ENCODE results near the gene TMEM181. TPM values are rescaled to one million over a fixed set of nuclear protein-coding genes. Genes with fewer than 3 reads are reported as not detected.
A peak's percentile ranks its signal among the peaks of the same experiment; 100 is the strongest.

TMEM181 gene, protein sequence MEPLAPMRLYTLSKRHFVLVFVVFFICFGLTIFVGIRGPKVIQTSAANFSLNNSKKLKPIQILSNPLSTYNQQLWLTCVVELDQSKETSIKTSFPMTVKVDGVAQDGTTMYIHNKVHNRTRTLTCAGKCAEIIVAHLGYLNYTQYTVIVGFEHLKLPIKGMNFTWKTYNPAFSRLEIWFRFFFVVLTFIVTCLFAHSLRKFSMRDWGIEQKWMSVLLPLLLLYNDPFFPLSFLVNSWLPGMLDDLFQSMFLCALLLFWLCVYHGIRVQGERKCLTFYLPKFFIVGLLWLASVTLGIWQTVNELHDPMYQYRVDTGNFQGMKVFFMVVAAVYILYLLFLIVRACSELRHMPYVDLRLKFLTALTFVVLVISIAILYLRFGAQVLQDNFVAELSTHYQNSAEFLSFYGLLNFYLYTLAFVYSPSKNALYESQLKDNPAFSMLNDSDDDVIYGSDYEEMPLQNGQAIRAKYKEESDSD
- 14.9 and 18.7 TPM in 2 replicates for total RNA-seq (2021)
- Bru-seq, nascent RNA = percentile 70 among the genes with signal in this experiment
- percentile 82 among the genes with signal in this experiment for BruChase-seq, experiment 1, labeled RNA remaining after a 2-hour chase
- BruChase-seq, experiment 2, labeled RNA remaining after a 6-hour chase = percentile 88 among the genes with signal in this experiment
- long read RNA-seq, partial matches to known transcripts = 5 of 22 reads
- long read RNA-seq, other reads (novel, unspliced or antisense) = 17 of 22 reads

DNA sequence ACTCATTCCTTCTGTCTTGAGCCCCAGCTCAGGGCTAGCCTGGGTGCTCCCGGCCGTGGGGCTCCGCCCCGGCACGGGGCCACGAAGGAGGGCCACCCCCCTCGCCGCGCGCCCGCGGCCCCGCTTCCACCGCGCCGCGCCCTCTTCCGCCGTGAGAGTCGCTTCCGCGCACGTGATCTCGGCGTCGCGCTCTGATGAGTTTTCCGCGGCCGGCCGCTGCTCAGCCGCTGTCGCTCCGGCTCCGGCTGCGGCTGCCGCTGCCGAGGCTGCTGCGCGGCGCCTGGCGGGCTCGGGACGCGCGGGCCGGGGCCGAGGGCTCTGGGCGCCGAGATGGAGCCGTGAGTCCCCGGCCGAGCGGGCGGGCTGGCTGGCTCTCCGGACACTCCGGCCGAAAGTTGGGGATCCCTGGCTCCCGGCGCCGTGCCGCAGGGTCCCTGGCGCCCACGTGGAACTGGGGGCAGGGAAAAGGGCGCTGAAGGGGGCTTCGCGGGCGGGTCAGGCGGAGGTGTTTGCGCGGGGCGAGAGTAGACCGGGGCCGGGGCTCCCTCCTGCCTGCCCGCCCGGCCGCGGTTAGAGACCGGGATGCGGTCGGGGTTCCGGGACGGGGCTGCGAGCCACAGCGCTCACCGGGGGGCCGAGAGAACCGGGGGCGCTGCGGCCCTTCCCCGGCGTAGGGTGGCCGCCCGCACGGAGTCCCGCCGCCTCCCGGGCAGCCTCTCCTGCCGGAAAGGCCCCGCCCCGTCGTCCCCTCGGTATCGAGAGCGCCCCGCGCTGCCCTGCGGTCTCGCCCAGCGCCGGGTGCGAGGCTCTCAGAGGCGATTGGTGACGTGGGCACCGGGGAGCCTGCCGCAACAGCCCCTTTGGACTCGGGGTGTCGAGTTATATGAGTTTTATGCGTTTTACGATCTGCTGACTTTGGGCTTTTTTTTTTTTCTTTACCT, at the start of gene TMEM181:
Gene TMEM181, plus strand, starts transcription at position 197 of the 941 bp plus-strand sequence. Its CDS starts 134 bp downstream, at position 331.
- BruUV-seq (replicated peaks) = no TSS peak
- Histone ChIP-seq H3K9me3 (ENCODE audit: insufficient read depth, low read depth) (no peaks in the 10 kb centered on the region), H3K4me3 (peak within 1 kb of the TSS; percentile 86), H3K27me3 (ENCODE audit: insufficient read depth, low read depth) (no peaks in the 10 kb centered on the region), H3K9me2 (ENCODE audit: insufficient read depth) (no peaks in the 10 kb centered on the region), H3K27ac (peak within 1 kb of the TSS; percentile 71), H2AFZ (peak within 1 kb of the TSS; percentile 98), H3K36me3 (ENCODE audit: low read depth) (0 out of 2 replicates have a peak, but pooled peaks cover 3% of the 10 kb centered on the region), H3K4me2 (peak within 1 kb of the TSS; percentile 77), H3K4me1 (replicated peaks; ENCODE audit: insufficient read depth) (peaks cover 35% of the 10 kb centered on the region), H4K20me1 (ENCODE audit: insufficient read depth) (peaks cover 23% of the 10 kb centered on the region), H3K79me2 (ENCODE audit: low read depth) (peaks cover 51% of the 10 kb centered on the region), H3F3A (ENCODE audit: insufficient read depth, low read depth) (peaks cover 16% of the 10 kb centered on the region; the same call in 1 of the 2 replicates)
- ChIA-PET POLR2A (ENCODE audit: unreplicated experiment) (no interaction called here), CTCF (no interaction called here)
- peak; percentile 49 to 66 for DNase-seq
- intact Hi-C loops (cut with micrococcal nuclease; ENCODE audit: unreplicated experiment) = loop anchor here (5.0 kb wide), 1 partner anchor 328 kb away; no protein-coding TSS in a partner anchor
- TF ChIP-seq, protein P1, sequence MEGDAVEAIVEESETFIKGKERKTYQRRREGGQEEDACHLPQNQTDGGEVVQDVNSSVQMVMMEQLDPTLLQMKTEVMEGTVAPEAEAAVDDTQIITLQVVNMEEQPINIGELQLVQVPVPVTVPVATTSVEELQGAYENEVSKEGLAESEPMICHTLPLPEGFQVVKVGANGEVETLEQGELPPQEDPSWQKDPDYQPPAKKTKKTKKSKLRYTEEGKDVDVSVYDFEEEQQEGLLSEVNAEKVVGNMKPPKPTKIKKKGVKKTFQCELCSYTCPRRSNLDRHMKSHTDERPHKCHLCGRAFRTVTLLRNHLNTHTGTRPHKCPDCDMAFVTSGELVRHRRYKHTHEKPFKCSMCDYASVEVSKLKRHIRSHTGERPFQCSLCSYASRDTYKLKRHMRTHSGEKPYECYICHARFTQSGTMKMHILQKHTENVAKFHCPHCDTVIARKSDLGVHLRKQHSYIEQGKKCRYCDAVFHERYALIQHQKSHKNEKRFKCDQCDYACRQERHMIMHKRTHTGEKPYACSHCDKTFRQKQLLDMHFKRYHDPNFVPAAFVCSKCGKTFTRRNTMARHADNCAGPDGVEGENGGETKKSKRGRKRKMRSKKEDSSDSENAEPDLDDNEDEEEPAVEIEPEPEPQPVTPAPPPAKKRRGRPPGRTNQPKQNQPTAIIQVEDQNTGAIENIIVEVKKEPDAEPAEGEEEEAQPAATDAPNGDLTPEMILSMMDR (conservative IDR thresholded peaks at IDR 0.05) = no peak
- no peak for TF ChIP-seq EZH2 (IDR thresholded peaks at IDR 0.05; ENCODE audit: low read depth)

DNA sequence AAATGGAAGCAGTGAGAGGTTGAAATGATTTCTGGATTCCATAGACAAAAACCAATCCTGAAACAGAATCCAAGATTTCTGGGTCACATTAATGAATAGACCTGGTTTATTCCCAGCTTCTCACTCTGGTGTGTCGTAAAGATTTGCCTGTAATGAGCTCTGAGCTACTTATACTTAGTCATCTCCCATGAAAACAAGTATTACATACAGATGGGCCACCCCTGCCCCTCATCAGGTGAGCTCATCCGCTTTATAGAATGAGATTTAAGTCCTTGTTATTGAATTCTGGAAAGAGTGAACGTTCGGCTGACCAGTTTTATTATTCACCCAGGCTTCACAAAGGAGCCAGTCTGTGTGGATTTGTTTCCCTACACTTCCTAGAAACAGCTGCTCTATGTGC, 47.1 kb upstream of the TMEM181 start:
- Histone ChIP-seq H3F3A (ENCODE audit: insufficient read depth, low read depth) (peaks cover 6% of the 10 kb centered on the region), H3K9me2 (ENCODE audit: insufficient read depth) (no peaks in the 10 kb centered on the region), H3K79me2 (ENCODE audit: low read depth) (no peaks in the 10 kb centered on the region), H3K27ac (no peak overlapping the region), H2AFZ (no peak overlapping the region), H3K4me2 (no peak overlapping the region), H3K36me3 (ENCODE audit: low read depth) (0 out of 2 replicates have a peak, but pooled peaks cover 5% of the 10 kb centered on the region), H4K20me1 (ENCODE audit: insufficient read depth) (no peaks in the 10 kb centered on the region), H3K4me1 (replicated peaks; ENCODE audit: insufficient read depth) (peaks cover 4% of the 10 kb centered on the region), H3K9me3 (ENCODE audit: insufficient read depth, low read depth) (no peaks in the 10 kb centered on the region), H3K4me3 (no peak overlapping the region), H3K27me3 (ENCODE audit: insufficient read depth, low read depth) (no peaks in the 10 kb centered on the region)
- intact Hi-C loops (cut with micrococcal nuclease; ENCODE audit: unreplicated experiment) = no loop called here
- TF ChIP-seq, protein P1 (conservative IDR thresholded peaks at IDR 0.05) = no peak
- no peak for TF ChIP-seq EZH2 (IDR thresholded peaks at IDR 0.05; ENCODE audit: low read depth)
- DNase-seq = no peak
- no TSS peak for BruUV-seq (replicated peaks)
- ChIA-PET CTCF (no interaction called here), POLR2A (ENCODE audit: unreplicated experiment) (no interaction called here)

DNA sequence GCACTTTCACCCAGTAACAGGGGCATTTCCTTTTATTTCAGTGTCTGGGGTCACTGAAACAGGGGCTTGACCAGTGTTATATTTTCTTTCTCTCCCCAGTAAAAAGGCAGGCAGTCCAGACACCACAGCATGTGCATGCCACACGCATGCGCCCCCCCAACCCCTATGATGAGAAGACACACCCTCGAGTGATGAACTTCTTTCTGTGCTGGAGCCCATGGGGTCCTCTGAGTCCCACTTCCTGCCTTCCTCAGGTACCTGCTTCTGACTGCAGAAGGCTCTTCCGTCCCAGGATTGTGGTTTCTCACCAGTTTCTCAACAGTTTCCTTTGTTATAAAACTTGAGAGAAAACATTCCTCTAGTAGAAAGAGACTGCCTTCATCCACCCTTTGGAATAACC, 45.7 kb upstream of the TMEM181 start:
- Histone ChIP-seq H3K4me2 (no peak overlapping the region), H3K9me3 (ENCODE audit: insufficient read depth, low read depth) (no peaks in the 10 kb centered on the region), H4K20me1 (ENCODE audit: insufficient read depth) (no peaks in the 10 kb centered on the region), H3F3A (ENCODE audit: insufficient read depth, low read depth) (peaks cover 20% of the 10 kb centered on the region), H3K27me3 (ENCODE audit: insufficient read depth, low read depth) (no peaks in the 10 kb centered on the region), H3K4me3 (no peak overlapping the region), H3K79me2 (ENCODE audit: low read depth) (no peaks in the 10 kb centered on the region), H3K9me2 (ENCODE audit: insufficient read depth) (no peaks in the 10 kb centered on the region), H2AFZ (no peak overlapping the region), H3K36me3 (ENCODE audit: low read depth) (0 out of 2 replicates have a peak, but pooled peaks cover 5% of the 10 kb centered on the region), H3K27ac (no peak overlapping the region), H3K4me1 (replicated peaks; ENCODE audit: insufficient read depth) (peaks cover 16% of the 10 kb centered on the region)
- intact Hi-C loops (cut with micrococcal nuclease; ENCODE audit: unreplicated experiment) = no loop called here
- no peak for TF ChIP-seq EZH2 (IDR thresholded peaks at IDR 0.05; ENCODE audit: low read depth)
- TF ChIP-seq, protein P1 (conservative IDR thresholded peaks at IDR 0.05) = no peak
- DNase-seq = no peak
- CTCF ChIA-PET = no interaction called here
- POLR2A ChIA-PET (ENCODE audit: unreplicated experiment) = no interaction called here
- BruUV-seq (replicated peaks) = no TSS peak

Measured in PC-9 (cell line).